ENCODE results near the gene TEAD3.
A peak's percentile ranks its signal among the peaks of the same experiment; 100 is the strongest.
"Not testable (repeated sequence)": the region's sequence is repeated elsewhere in the genome, so short reads cannot be mapped to it uniquely, and the experiment has no call there.

The TEAD3 gene

DNA sequence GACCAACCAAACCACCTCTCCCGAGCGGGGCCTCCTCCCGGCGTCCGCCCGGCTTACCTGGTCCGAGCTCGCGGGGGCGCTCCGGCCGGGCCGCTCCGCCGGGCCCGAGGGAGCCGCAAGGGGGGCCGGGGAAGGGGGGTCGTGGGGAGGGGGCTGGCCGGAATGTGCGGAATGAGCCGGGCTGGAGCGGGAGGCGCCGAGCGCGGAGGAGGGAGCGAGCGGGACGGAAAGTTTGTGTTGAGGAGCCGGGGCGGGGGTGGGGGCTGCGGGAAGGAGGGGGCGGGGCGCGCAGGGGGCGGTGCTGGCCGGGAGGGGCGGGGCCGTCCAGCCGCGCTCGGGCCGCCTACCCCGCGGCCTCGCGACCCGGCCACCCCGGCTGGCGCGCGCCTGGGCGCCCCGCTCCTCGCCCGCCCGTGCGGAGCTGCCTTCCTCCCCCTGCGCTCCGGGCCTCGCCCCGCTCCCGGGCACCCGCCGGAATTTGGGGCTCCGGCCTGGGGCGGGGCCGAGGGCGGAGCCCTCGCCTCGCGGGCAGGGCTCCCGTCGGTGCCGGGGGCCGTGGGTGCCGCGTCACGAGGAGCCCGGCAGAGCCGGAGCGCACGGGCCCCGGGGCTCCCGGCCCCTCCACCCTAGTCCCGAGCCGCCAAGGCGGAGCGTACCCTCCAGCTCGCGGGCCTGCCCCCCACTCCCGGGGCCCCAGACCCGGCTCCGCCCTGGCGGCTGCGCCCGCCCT lies at the start of gene TEAD3:
Gene TEAD3 (minus strand): TSS at position 239 of the 730 bp plus-strand sequence.
- DNase-seq = peak; percentile 59

DNA sequence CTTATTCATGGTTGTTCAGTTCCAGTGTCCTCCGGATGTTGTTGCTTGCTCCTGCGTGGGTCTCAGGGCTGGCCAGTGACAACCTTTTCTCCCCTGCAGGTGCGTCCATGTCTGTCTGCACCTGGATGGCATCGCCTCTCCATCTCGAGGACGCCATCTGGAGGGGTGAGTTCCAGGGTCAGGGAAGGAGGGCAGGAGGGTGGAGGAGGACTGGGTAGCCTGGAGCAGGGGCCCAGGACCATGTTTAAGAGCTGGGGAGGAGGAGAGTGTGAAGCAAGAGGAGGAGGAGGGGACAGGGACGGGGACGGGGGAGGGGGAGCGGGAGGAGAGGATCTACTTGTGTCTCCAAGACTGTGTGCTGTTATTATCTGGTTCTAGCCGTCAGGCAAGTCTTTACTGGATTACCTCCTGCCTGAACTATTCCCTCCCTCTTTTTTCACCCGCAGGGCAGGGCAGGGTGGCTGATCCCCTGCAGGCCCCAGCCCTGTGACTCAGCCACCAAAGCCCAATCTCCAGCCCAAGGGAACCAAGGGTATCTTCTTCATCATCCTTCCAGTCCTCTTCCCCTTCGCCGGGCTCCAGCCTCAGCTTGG lies 48.0 kb upstream of the TEAD3 start:
- no peak for DNase-seq

DNA sequence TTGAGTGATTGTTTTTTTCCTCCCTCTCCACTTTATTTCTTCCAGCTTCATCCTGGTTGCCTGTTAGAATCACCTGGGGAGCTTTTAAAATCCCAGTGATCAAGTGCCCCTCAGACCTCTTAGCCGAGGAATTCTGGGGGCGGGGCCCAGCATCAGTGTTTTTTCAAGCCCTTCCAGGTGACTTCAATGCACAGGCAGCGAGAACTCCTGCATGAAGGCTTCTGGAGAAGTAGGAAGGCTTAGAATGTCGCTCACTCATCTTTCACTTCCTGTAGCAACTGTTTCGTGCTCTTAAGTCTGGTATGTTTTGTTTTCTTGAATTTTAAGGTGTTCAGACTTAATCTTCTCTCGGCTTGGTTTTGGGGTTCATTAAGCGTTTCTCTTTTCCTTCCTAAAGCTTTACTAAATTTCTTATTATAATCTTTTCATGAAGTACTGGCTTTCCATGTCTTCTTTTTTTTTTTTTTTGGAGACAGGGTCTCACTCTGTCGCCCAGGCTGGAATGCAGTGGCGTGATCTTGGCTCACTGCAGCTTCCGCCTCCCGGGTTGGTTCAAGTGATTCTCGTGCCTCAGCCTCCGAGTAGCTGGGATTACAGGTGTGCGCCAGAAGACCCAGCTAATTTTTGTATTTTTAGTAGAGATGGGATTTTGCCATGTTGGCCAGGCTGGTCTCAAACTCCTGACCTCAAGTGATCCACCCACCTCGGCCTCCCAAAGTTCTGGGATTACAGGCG lies 46.7 kb upstream of the TEAD3 start:
- DNase-seq = no peak

DNA sequence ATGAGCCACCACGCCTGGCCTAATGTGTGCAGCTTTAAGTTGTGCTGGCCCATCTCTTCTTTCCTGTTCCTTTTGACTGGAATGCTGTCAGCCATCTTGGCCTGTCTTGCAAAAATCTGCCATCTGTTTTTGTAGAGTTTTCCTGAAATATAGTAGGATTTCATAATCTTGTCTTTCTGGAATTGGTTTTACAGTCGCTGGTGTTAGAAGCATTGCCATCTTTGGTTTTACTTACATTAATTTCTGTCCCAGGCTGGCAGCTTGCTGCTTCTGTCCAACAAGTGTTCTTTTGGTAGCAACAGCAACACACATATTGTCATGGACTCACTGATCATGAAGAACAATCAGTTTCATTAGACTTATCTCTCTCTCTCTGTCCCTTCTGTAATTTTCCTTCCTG lies 45.0 kb upstream of the TEAD3 start:
- DNase-seq = no peak

DNA sequence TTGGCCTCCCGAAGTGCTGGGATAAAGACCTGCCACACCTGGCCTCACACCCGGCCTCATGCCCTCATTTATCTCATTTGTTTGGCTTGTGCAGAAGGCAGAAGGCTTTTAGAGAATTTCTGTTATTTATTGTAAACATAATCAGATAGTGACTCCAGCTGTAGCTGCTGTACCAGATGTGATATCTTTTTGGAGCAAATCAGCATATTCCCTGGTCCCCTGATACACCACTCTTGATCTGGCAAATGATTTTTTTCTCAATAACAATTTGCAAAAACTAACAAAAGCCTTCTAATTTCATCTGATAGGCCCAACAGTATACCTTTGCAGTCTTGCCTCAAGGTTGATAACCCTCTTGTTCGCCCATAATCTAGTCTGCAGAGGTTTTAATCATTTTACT lies 42.3 kb upstream of the TEAD3 start:
- DNase-seq = no peak

DNA sequence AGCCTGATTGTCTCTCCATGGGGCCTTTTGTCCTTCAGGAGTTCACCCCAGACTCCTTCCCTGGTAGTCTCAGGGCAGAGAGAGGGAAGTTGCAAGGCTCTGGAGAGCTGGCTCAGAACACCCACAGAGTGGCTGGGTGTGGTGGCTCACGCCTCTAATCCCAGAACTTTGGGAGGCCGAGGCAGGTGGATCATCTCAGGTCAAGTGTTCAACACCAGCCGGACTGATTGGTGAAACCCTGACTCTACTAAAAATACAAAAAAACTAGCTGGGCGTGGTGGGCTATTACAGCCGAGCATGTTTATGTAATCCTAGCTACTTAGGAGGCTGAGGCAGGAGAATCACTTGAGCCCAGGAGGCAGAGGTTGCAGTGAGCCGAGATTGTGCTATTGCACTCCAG lies 39.0 kb upstream of the TEAD3 start:
- DNase-seq = not testable (repeated sequence)

DNA sequence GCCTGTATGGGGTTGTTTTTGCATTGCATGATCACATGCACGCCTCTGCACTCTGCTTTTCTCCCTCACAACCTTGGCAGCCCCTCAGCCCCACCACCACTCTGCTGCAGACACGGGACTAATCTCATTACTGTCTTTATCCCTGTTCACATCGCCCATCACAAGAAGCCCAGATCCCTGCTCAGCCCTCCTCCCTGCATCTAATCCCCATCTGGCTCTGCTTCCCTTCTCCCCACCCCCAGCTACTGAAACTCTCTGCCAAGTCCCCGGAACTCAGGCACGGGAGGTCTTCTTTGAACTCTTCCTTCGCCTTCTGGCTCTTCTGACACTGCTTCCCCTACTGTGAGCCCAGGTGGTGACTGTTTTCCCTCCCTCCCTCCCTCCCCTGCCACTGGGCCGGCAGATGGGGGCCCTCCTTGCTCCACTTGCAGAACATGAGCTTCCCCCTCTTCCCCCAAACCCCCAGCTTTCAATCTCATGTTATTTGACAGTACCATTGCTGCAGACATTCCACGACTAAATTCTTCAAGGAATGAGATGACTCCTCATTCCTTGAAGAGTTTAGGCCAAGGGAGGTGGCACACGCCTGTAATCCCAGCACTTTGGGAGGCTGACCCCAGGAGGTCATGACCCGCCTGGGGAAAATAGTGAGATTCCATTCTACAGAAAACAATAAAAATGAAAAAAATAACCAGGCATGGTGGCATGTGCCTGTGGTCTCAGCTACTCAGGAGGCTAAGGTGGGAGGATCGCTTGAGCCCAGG lies 37.7 kb upstream of the TEAD3 start:
- no peak for DNase-seq

DNA sequence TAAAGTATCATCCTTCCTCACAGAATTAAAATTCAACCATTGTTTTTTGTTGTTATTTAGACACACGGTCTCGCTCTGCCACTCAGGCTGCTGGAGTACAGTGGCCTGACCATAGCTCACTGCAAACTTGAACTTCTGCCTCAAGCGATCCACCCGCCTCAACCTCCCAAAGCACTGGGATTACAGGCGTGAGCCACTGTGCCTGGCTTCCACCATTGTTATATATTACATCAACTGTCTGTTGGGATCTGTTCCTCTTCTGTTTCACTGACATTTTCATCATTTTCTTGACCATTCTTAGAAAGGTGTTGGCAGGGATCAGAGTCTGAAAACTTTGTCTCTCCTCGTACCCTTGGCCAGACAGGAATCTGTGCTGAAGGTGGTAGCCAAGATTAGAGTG lies 37.1 kb upstream of the TEAD3 start:
- DNase-seq = no peak

DNA sequence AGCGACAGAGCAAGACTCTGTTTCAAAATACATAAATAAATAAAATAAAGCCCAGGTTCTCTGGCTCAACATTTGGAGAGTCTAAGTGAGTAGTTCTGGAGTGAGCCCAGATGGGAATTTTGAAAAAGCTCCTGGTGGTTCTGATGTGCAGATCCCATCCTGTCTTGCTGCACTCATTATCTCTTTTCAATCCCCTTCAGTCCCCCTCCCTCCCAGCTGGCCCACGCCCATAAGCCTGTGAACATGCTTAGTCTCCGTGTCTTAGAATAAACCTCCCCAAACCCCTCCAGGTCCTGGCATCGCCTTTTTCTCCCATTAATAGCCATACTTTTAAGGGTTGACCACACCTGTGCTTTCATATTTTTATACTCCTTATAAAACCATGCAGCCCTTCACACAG lies 35.2 kb upstream of the TEAD3 start:
- DNase-seq = no peak

DNA sequence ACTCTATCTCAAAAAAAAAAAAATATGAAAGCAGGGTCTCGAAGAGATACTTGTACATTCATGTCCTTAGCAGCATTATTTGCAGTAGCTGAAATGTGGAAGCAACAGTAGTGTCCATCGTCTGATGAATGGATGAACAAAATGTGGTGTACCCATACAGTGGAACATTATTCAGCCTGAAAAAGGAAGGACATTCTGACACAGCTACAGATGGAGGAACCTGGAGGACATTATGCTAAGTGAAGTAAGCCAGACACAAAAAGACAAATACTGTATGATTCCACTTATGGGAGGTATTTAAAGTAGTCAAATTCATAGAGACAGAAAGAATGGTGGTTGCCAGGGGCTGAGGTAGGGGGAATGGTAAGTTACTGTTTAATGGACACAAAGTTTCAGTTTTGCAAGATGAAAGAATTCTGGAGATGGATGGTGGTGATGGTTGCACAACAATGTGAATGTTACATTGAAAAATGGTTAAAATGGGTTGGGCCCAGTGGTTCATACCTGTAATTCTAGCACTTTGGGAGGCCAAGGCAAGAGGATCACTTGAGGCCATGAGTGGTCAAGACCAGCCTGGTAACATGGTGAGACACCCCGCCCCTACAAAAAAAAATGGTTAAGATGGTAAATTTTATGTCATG lies 27.6 kb upstream of the TEAD3 start:
- no peak for DNase-seq

DNA sequence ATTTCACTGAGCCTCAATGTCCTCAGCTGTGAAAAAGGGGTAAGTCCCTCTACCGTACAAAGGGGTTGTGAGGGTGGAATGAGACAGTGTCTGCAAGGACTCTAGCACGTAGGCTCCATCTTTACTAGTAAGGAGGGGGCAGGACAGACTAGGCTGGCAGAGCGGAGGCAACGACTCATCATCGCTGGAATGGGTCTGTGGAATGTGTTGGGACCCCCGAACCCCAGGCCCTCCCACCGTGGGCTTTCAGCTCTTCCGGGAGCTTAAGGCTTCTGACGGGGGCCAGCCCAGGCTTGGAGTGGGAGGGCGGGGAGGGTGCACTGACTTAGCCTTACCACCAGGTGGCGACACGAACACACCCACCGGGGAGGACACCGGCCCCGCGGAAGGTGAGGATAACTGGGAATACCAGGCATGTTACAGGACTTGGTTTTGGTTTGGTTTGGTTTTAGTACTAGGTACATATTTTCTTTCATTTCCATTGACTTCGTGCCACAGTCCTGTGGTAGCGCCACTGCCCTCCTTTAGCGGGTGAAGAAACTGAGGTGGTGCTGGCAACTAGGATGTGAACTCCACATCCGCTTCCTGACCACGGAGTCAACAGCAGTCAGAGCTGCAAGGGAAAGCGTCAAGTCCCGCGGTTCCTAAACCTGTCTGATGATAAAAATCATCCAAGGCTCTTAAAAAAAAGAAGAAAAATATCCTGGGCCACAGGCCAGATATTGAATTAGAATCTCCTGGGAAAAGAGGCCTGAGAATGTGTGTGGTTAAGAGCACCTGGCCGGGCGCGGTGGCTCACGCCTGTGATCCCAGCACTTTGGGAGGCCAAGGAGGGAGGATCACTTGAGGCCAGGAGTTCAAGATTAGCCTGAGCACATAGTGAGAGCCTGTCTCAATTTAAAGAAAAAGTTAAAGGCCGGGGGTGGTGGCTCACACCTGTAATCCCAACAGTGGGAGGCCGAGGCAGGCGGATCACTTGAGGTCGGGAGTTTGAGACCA lies 26.1 kb upstream of the TEAD3 start:
- peak; percentile 90 for DNase-seq

DNA sequence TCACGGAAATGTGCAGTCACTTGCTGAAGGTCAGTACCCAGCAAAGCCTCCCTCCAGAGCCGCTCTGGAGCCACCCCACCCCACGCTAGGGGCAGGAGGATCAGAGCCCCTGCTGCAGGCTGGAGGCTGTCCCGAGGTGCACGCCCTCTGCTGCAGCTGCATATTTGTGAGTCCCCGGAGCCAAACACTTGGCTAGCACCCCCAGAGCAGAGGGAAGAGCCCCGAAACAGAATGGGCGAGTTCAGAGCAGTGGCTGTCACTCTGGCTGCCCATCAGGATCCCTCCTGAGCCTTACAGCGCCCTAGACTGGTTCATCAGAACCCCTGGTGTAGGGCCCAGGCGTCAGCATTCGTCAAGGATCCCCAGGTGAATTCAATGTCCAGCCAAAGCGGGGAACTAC lies 25.3 kb upstream of the TEAD3 start:
- no peak for DNase-seq

DNA sequence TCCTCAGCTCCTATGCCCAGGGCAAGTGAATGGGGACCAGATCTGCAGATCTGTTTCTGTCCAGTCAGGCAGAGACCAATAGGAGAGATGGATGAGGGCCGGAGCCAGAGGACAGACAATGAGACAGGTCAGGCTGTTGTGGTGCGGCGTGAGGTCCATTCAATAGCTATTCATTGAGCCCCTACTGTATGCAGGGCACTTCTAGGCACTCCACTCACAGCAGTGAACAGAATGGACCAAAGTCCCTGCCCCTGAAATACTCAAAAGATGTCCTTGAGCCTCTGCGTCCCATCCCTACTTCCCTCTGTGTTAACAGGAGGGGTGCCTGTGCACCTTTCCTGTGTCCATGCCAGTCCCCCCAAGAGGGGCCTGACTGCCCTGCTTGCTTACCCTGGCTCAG lies 24.4 kb upstream of the TEAD3 start:
- DNase-seq = no peak

DNA sequence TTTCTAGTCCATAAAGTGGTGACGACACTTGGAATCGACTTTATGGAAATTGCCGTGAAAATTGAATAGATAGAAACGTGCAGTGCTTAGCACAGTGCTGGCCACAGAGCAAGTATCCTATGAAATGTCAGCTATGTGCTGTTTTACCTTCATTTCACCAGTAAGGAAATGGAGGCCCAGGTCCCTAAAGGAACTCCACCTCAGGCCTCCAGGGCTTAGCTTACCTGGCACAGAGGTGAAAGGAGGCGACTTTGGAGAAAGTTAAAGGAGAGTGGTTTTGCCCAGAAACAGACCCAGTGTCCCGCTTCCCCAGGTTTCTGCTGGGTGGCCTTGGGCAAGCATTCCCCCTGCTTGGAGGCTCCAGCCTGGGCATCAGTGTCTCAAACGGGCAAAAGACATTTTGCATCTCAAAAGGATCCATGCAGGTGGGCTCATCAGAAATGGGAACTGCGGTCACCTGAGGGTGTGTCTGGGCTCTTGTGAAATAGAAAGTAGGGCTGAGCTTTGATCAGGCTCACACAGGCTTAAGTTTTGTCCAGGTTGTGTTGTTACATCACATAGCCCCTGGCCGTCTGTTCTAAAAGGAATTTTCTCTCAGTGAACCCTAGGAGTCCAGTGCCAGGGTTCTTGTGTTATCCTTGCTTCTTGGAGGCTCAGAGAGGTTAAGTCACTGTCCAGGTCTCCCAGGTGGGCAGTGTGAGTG lies 22.6 kb upstream of the TEAD3 start:
- DNase-seq = no peak

DNA sequence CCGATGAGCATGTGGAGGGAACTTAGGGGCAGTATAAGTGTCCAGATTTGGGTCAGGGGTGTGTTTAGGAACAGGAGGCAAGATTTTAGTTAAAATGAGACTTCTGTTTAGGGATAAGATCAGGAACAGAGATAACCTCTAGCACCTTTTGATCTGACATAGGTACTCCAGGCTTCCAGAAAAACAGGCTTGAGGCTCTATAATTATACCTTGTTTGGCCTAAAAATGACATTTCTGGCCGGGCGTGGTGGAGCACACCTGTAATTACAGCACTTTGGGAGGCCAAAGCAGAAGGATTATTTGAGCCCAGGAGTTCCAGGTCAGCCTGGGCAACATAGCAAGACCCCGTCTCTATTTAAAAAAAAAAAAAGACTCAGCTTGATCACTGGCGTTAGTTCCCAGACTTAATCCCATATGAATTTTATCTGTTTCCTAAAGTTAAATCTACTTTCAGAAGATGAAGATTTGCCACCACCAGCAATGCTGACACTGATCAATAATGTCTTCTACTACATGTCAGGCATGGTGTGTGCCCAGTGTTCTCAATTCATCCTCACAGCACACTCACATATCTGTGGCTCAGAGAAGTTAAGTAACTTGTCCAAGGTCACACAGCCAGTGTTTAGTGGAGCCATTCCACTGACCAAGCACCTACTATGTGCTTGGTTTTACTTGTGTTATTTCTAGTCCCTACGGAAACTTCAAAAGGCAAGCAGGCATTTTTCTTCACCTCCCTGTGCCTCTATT lies 21.9 kb upstream of the TEAD3 start:
- no peak for DNase-seq

DNA sequence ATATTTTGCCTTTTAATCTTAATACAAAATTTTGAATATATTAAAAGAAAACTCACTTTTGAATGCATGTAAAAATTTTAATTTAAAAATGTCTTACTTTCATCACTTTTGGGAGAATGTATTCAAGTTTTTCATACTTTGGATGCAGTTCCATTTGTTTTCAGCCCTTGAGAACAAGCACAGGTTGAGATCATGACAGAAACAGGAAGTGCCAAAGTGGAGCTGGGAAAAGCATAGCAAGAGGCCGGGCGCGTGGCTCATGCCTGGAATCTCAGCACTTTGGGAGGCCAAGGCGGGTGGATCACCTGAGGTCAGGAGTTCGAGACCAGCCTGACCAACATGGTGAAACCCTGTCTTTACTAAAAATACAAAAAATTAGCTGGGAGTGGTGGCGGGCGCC lies 21.1 kb upstream of the TEAD3 start:
- not testable (repeated sequence) for DNase-seq

DNA sequence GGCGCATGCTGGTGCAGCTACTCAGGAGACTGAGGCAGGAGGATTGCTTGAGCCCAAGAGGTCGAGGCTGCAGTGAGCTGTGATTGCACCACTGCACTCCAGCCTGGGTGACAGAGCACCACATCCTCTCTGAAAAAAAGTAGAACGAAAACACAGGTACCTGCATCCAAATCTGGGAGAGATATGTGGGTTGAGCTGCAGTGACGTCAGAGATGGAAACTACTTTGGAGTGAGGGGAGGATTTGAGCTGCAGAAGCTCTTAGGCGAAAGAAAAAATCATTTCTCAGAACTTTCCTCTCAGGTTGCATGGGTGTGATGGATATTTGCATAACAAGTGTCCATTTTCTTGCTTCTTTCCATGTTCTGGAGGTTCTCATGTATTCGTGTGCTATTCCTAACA lies 19.8 kb upstream of the TEAD3 start:
- DNase-seq = no peak

DNA sequence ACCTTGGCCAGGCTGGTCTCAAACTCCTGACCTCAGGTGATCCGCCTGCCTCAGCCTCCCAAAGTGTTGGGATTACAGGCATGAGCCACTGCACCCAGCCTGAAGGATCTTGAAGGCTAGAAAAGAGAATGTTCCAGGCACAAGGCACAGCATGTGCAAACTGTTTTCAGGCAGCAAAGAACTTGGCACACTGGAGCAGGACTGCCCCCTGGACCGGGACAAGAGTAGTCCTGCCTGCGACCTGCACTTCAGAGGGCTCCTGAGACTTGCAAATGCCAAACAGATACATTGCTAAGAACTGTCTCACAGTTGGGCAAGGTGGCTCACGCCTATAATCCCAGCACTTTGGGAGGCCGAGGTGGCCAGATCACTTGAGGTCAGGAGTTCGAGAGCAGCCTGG lies 19.1 kb upstream of the TEAD3 start:
- DNase-seq = not testable (repeated sequence)

DNA sequence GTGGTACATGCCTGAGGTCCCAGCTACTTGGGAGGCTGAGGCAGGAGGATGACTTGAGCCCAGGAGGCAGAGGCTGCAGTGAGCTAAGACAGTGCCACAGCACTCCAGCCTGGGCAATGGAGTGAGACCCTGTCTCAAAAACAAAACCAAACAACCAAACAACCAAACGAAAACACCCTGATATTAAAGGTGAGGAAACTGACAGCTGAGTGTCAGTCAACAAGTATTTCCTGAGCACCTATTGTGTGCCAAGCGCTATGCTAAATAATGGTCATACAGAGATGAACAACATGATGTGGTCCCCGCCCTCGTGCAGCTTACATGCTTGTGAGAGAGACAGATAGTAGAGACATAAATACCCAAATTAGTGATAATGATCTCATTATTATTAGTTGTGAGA lies 17.7 kb upstream of the TEAD3 start:
- no peak for DNase-seq

DNA sequence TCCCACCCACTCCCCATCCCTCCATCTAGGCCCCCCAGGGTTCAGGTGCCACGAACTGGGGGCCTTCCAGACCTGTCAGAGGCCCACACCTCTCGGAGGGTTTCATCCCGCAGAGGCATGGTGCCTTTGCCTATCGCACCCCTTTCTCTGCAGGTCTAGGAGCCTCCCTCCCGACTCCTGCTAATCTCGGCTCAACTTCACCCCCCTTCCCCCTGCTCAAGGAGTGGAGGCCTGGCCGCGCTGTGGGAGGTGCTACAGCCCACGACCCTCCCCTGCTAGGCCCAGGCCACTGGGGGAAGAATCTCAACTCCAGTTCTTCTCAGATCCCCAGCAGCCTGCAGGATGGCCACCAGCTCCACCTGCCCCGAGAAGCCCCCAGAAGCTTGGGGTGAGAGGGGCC lies 15.9 kb upstream of the TEAD3 start, which contains the start of gene TULP1:
Gene TULP1 (minus strand): TSS at position 157 of the 400 bp plus-strand sequence. CDS start 38 bp downstream, at position 119.
- no peak for DNase-seq
